SU-DHL-6 (cell line): ENCODE results near the gene SPIN4.
"Not testable (repeated sequence)": the region's sequence is repeated elsewhere in the genome, so short reads cannot be mapped to it uniquely, and the experiment has no call there.

ENCODE experiments used
- CTCF ChIP-seq: fragments of 200-600 bp; sonication (generic); IDR thresholded peaks from one replicate; pipeline ENCODE4 v1.5.1; 2017; ENCODE audit warnings: antibody characterized with exemption, mild to moderate bottlenecking, low read length, moderate library complexity; ENCODE audit not compliant: insufficient read depth, poor library complexity, severe bottlenecking
- EZH2phosphoT487 ChIP-seq: fragments of 200-600 bp; sonication (generic), shearing (Covaris generic); conservative IDR thresholded peaks from 2 replicates; pipeline ENCODE4 v1.6.1; 2018; ENCODE audit warnings: mild to moderate bottlenecking, antibody characterized with exemption, low read length, moderate library complexity, mixed read lengths

- not testable (repeated sequence) for TF ChIP-seq EZH2phosphoT487, CTCF
These were observed 33.1 kb upstream of the SPIN4 start for GRCh38 chrX:63384263-63384662.
